Heart right ventricle (tissue), 16 donors: Measurements from ENCODE around the gene CTXN1. TPM values are rescaled to one million over a fixed set of nuclear protein-coding genes. Genes with fewer than 3 reads are reported as not detected.

Experiments used
- ATAC-seq, 8 donors: fragments of 200-7000 bp; cut with Tn5 transposase; one replicate each; pipeline ENCODE4 v1.9.1; 2020; ENCODE audit warnings: mild to moderate bottlenecking in 8 of 8, moderate library complexity in 8 of 8, moderate number of reproducible peaks in 1 of 8
- DNase-seq, 2 donors: peaks; one replicate each; pipeline ENCODE4 v3.0.0-alpha.2; 2020
- H3K27ac ChIP-seq, 10 donors: fragments of 200-600 bp; sonication (generic) in 2 of 10; one replicate each; pipeline versions ENCODE4 v1.5.0 to v1.8.0; 2020 to 2022; ENCODE audit warnings: mild to moderate bottlenecking in 3 of 10
- H3K27me3 ChIP-seq, 7 donors: fragments of 200-600 bp; one replicate each; pipeline ENCODE4 v1.8.0; 2021 to 2022; ENCODE audit warnings: mild to moderate bottlenecking in 2 of 7
- H3K36me3 ChIP-seq, 9 donors: fragments of 200-600 bp; sonication (generic) in 1 of 9; one replicate each; pipeline versions ENCODE4 v1.5.0 to v1.8.0; 2020 to 2022; ENCODE audit warnings: mild to moderate bottlenecking in 2 of 9
- H3K4me1 ChIP-seq, 9 donors: fragments of 200-600 bp; sonication (generic) in 1 of 9; one replicate each; pipeline versions ENCODE4 v1.5.0 to v1.8.0; 2020 to 2022; ENCODE audit warnings: mild to moderate bottlenecking in 4 of 9
- H3K4me3 ChIP-seq, 10 donors: fragments of 200-600 bp; sonication (generic) in 2 of 10; one replicate each; pipeline versions ENCODE4 v1.5.0 to v1.8.0; 2020 to 2022; ENCODE audit warnings: mild to moderate bottlenecking in 7 of 10, moderate library complexity in 2 of 10
- H3K9me3 ChIP-seq, 11 donors: fragments of 200-600 bp in 10 of 11; sonication (generic) in 2 of 11; one replicate each; pipeline versions ENCODE4 v1.5.0 to v1.8.0; 2013 to 2022; ENCODE audit warnings: mild to moderate bottlenecking in 2 of 11, control low read depth in 1 of 11, moderate library complexity in 1 of 11
- CTCF ChIP-seq, 9 donors: fragments of 200-600 bp; sonication (generic) in 2 of 9; IDR thresholded peaks; one replicate each; pipeline versions ENCODE4 v1.5.0 to v1.8.0; 2021 to 2022; ENCODE audit warnings: antibody characterized with exemption in 9 of 9, mild to moderate bottlenecking in 5 of 9, moderate library complexity in 1 of 9
- WGBS, 2 donors: extraction: QIAGEN DNeasy Blood & Tissue Kit; methylation state at CpG; one replicate each; pipeline ENCODE4 v1.1.7; 2013; ENCODE audit warnings: inconsistent platforms in 1 of 2; 5-methylcytosine and 5-hydroxymethylcytosine counted together
- intact Hi-C, 10 donors: fragments of 100-400 bp; cut with DNase I; formaldehyde crosslinking; loops; one replicate each; pipeline versions ENCODE4 v1.11.1 to v1.14.2; 2022
- polyA plus RNA-seq, 2 donors: library from polyadenylated mRNA; stranded (reverse); fragments of 200-250 nt; gene quantifications; one replicate each; pipeline ENCODE4 v1.2.3, GENCODE V29; 2013
- total RNA-seq, 10 donors: library from RNA; stranded (reverse); fragmentation: NEBNext Ultra II Directional in 3 of 10; extraction: Animal tissue kit (Norgen Biotek cat#: 25700) in 3 of 10; gene quantifications; one replicate each; pipeline versions ENCODE4 v1.2.1 to v1.2.4, GENCODE V29; 2021 to 2023
- donor health status: Arrhythmogenic right ventricular cardiomyopathy.
- donor health status: ischemic (EF 13 %, LVEDD 7.1; RV severe dilation, severe dysfunction).
- donor health status: healthy with polysubstance abuse.
- donor health status: DM: no; HTN: yes; CAD: no.
- donor health status: DM: no; HTN: no; CAD: no.
- donor health status: ischemic (EF 25% LVEDD 6.9; RV normal size, moderate dysfunction).
- donor health status: ischemic (EF 25% LVEDD 5.7; RV mildly dilated, moderate dysfunction).
- donor health status: healthy.
- donor health status: DM: yes; HTN: yes; CAD: no.
- donor health status: Ischemic cardiomyopathy.
- donor health status: ischemic (EF 35%, LVEDD 5.7; RV mildly dilated, moderate dysfunction).
- donor health status: nonischemic (EF 11% LVEDD 7.7; RV severe dilation, severe dysfunction).
- donor health status: DM: yes; HTN: yes; CAD: no.
- donor health status: PGD.
- donor health status: ischemic (EF 29% LVEDD 5.4; RV normal size, mild dysfunction).
- donor health status: nonischemic (EF 23%, LVEDD 6.1; RV moderate dilation, normal function).

Gene CTXN1
- total and polyA plus RNA-seq, 12 donors = 0.18 to 0.74 (median 0.25) TPM; not detected in 5

DNA sequence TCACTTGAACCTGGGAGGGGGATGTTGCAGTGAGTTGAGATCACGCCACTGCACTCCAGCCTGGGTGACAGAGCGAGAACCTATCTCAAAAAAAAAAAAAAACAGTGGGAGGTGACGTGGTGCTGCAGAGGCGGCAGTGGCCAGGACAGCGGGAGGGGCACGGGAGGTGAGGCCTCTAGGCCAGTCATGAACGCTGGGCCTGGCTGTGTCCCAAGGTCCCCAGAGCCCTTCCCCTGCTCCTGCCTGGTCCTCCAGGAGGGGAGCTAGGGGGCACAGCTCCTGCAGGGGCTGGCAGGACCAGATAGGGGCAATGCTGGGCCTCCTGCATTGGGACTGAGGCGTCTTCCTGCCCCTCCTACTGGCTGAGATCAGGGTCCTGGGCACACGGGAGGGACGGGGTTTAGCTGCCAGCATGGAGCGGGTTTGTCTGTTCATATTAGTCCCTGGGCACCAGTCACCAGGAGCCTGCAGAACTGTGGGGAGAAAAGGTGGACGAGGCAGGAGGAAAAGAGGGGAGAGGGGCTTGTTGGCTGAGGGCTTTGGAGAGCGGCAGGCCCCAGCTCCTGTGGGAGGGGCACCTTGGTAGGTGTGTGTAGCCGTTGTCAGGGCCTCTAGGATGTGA lies 17.7 kb downstream of the CTXN1 start:
- WGBS, 2 donors = 59 to 65% methylated on average over 14 of the region's 14 CpGs
- H3K36me3 ChIP-seq = peaks cover 4 to 63% (median 33%) of the 10 kb centered on the region in 9 donors
- TF ChIP-seq CTCF (IDR thresholded peaks at IDR 0.05) = no peak
- ATAC-seq (no peak), DNase-seq (no peak)
- intact Hi-C loops = no loop called here
- peaks cover 0 to 8% (median 0%) of the 10 kb centered on the region in 7 donors for H3K27me3 ChIP-seq
- no peaks in the 10 kb centered on the region for H3K9me3 ChIP-seq
- H3K4me1 ChIP-seq = peaks cover 11 to 54% (median 33%) of the 10 kb centered on the region in 9 donors
- peak overlapping the region in 1 of 10 donors; percentile 36 for H3K27ac ChIP-seq
- no peak overlapping the region for H3K4me3 ChIP-seq

GRCh38 chr19:7907544-7907943 lies 18.4 kb downstream of the CTXN1 start:
- Histone ChIP-seq H3K27me3 (peaks cover 0 to 8% (median 0%) of the 10 kb centered on the region in 7 donors), H3K27ac (no peak overlapping the region), H3K9me3 (no peaks in the 10 kb centered on the region), H3K4me3 (no peak overlapping the region), H3K4me1 (peaks cover 14 to 60% (median 40%) of the 10 kb centered on the region in 9 donors), H3K36me3 (peaks cover 3 to 57% (median 29%) of the 10 kb centered on the region in 9 donors)
- WGBS, 2 donors = 94% methylated on average over 11 of the region's 11 CpGs
- no peak for TF ChIP-seq CTCF (IDR thresholded peaks at IDR 0.05)
- intact Hi-C loops = no loop called here
- no peak for DNase-seq
- no peak for ATAC-seq

DNA sequence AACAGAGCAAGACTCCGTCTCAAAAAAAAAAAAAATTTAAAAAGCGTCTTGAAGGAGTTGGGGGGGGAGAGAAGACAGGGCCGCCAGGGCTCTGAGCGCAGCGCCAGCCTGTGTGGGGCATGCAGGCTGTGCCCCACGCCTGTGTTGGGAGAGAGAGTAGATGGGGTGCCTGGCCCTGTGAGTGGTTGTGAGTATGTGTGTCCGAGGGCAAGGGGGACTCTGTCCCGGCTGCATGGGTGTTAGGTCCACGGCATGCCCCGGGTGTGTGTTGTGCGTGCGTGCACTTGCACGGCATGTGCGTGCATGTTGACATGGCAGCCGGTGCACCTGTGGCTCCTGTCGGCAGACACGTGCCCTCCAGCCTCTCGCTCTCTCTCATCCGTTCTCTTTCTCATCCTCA lies 18.8 kb downstream of the CTXN1 start:
- intact Hi-C loops = no loop called here
- H3K36me3 ChIP-seq = peaks cover 0 to 53% (median 25%) of the 10 kb centered on the region in 9 donors
- TF ChIP-seq CTCF (IDR thresholded peaks at IDR 0.05) = no peak

DNA sequence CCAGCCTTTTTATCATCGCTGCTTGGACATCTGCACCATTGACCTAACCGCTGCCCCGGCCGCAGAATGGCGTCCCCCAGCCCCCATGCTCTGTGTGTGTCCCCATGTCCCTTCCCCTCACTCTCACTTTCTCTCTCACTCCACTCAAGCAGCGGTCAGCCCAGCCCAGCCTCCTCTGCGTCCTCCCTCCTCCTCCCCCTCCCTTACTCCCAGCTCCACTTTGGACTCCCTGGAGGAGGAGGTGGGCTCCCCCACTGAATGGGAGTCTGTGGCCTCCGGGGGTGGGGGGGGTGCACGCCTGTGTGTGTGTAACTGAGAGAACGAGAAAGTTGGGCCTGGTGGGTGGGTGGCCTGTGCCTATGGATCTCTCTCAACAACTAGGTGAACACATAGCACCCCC lies 20.1 kb downstream of the CTXN1 start:
- Histone ChIP-seq H3K27me3 (no peaks in the 10 kb centered on the region), H3K27ac (no peak overlapping the region), H3K4me1 (peaks cover 14 to 62% (median 41%) of the 10 kb centered on the region in 9 donors), H3K9me3 (no peaks in the 10 kb centered on the region), H3K4me3 (no peak overlapping the region), H3K36me3 (peaks cover 0 to 40% (median 12%) of the 10 kb centered on the region in 9 donors)
- DNase-seq = no peak
- no peak for ATAC-seq
- WGBS, 2 donors = 83 to 88% methylated on average over 10 of the region's 10 CpGs
- intact Hi-C loops = no loop called here
- TF ChIP-seq CTCF (IDR thresholded peaks at IDR 0.05) = no peak

More for the DNA sequence above, 18.8 kb downstream of the CTXN1 start:
- Histone ChIP-seq H3K4me1 (peaks cover 14 to 62% (median 41%) of the 10 kb centered on the region in 9 donors), H3K27ac (no peak overlapping the region), H3K4me3 (no peak overlapping the region), H3K9me3 (no peaks in the 10 kb centered on the region), H3K27me3 (peaks cover 0 to 8% (median 0%) of the 10 kb centered on the region in 7 donors)
- DNase-seq (no peak), ATAC-seq (no peak)
- WGBS, 2 donors = 93 to 96% methylated on average over 19 of the region's 19 CpGs
